Measurements from ENCODE around the gene ATF4.

- TF ChIP-seq POLR2A (IDR thresholded peaks at IDR 0.05) (no peak), EP300 (IDR thresholded peaks at IDR 0.05) (no peak)
- TF ChIP-seq, protein P1, sequence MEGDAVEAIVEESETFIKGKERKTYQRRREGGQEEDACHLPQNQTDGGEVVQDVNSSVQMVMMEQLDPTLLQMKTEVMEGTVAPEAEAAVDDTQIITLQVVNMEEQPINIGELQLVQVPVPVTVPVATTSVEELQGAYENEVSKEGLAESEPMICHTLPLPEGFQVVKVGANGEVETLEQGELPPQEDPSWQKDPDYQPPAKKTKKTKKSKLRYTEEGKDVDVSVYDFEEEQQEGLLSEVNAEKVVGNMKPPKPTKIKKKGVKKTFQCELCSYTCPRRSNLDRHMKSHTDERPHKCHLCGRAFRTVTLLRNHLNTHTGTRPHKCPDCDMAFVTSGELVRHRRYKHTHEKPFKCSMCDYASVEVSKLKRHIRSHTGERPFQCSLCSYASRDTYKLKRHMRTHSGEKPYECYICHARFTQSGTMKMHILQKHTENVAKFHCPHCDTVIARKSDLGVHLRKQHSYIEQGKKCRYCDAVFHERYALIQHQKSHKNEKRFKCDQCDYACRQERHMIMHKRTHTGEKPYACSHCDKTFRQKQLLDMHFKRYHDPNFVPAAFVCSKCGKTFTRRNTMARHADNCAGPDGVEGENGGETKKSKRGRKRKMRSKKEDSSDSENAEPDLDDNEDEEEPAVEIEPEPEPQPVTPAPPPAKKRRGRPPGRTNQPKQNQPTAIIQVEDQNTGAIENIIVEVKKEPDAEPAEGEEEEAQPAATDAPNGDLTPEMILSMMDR (IDR thresholded peaks at IDR 0.05), result no peak
Measured at GRCh38 chr22:39475337-39475736, 45.0 kb upstream of the ATF4 start.

All from stomach (tissue), 4 donors.